HG03103 (cell line): ENCODE measurements around the gene DNAJC17.
A peak's percentile ranks its signal among the peaks of the same experiment; 100 is the strongest.

ENCODE experiments used
- ATAC-seq: cut with Tn5 transposase; IDR thresholded peaks from one replicate; pipeline ENCODE4 v1.9.1; 2021; ENCODE audit warnings: low read depth; ENCODE audit not compliant: unreplicated experiment

Gene DNAJC17

GRCh38 chr15:40793216-40793989 lies 13.9 kb downstream of the DNAJC17 start:
- no peak for ATAC-seq

- ATAC-seq, result no peak
Measured at GRCh38 chr15:40792394-40792793, 14.9 kb downstream of the DNAJC17 start.

- ATAC-seq, result no peak
Measured at GRCh38 chr15:40790718-40791117, 16.6 kb downstream of the DNAJC17 start.

GRCh38 chr15:40789999-40790398 lies 17.3 kb downstream of the DNAJC17 start:
- ATAC-seq, result no peak

GRCh38 chr15:40789119-40789518 lies 18.2 kb downstream of the DNAJC17 start:
- no peak for ATAC-seq

GRCh38 chr15:40787991-40788390 lies 19.3 kb downstream of the DNAJC17 start:
- no peak for ATAC-seq

GRCh38 chr15:40787344-40787841 lies 19.9 kb downstream of the DNAJC17 start:
- ATAC-seq, result no peak

GRCh38 chr15:40785814-40786213 lies 21.5 kb downstream of the DNAJC17 start:
- no peak for ATAC-seq

GRCh38 chr15:40785164-40785563 lies 22.1 kb downstream of the DNAJC17 start:
- ATAC-seq, result no peak

GRCh38 chr15:40782609-40783227 lies 24.6 kb downstream of the DNAJC17 start:
- peak; percentile 61 for ATAC-seq

GRCh38 chr15:40776537-40777141 lies 30.6 kb downstream of the DNAJC17 start:
- no peak for ATAC-seq

GRCh38 chr15:40775740-40776536 lies 31.3 kb downstream of the DNAJC17 start:
- no peak for ATAC-seq

GRCh38 chr15:40775007-40775406 lies 32.3 kb downstream of the DNAJC17 start:
- ATAC-seq, result no peak

GRCh38 chr15:40773902-40774301 lies 33.4 kb downstream of the DNAJC17 start:
- no peak for ATAC-seq

- ATAC-seq, result no peak
Measured at GRCh38 chr15:40773496-40773895, 33.8 kb downstream of the DNAJC17 start.

GRCh38 chr15:40772014-40772413 lies 35.3 kb downstream of the DNAJC17 start:
- ATAC-seq, result no peak

- ATAC-seq, result no peak
Measured at GRCh38 chr15:40771242-40771641, 36.0 kb downstream of the DNAJC17 start.

GRCh38 chr15:40770147-40770721 lies 37.0 kb downstream of the DNAJC17 start:
- no peak for ATAC-seq

- peak; percentile 38 for ATAC-seq
Measured at GRCh38 chr15:40769274-40770146, 37.8 kb downstream of the DNAJC17 start, which contains the start of gene C15orf62. C15orf62 (plus strand) TSS chr15:40769980; CDS start chr15:40770496, 516 bp downstream.
